Suppressor macrophage treated with lipopolysaccharide for 4 hours (primary cell): ENCODE measurements around the gene OPTC.
"Not testable (repeated sequence)": the region's sequence is repeated elsewhere in the genome, so short reads cannot be mapped to it uniquely, and the experiment has no call there.

ENCODE experiments used
- DNase-seq: peaks from one replicate; pipeline ENCODE4 v3.0.0-alpha.2; 2020

Gene OPTC

DNA sequence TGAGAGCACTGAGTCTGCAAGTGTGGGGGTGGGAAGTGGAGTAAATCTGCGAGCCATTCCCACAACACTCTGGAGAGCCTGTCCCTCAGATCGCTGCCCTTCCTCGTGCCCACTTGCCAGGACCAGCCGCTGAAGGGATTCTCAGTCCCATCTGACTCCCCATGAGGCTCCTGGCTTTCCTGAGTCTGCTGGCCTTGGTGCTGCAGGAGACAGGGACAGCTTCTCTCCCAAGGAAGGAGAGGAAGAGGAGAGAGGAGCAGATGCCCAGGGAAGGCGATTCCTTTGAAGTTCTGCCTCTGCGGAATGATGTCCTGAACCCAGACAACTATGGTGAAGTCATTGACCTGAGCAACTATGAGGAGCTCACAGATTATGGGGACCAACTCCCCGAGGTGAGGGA lies 1.9 kb downstream of the OPTC start:
- DNase-seq = no peak

DNA sequence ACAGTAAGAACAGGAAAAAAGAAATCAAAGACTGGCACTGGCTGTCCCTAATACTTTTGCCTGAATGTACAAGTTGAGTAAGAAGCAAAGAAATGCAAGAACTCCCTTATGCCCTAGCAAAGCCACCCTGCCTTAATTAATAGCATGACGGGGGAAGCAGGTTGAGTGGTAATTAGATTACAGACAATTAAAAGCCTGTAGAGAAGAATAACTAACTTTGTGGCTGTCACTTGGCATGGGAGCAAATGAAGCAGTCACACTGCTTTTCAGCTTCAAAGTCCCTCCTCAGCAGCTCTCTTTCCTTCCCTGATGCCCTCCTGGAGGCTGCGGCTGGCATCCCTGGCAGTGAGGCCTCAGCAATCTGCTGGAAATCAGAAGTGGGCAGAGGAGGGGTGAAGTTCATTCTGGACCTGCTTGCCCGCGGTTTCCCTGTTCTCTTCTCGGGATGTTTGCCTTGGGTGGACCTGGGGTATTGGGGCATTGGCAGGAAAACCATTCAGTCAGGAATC lies 3.4 kb downstream of the OPTC start:
- no peak for DNase-seq

DNA sequence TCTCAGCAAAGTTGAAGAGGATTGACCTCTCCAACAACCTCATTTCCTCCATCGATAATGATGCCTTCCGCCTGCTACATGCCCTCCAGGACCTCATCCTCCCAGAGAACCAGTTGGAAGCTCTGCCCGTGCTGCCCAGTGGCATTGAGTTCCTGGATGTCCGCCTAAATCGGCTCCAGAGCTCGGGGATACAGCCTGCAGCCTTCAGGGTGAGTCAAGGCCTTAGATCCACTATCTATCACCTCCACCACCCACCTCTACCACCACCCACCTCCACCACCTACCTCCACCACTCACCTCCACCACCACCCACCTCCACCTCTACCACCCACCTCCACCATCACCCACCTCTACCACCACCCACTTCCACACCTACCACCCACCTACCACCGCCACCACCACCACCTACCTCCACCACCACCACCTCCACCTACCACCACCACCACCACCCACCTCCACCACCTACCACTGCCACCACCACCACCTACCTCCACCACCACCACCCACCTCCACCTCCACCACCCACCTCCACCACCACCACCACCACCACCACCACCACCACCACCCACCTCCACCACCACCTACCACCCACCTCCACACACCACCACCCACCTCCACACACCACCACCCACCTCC lies 5.8 kb downstream of the OPTC start:
- DNase-seq = no peak

DNA sequence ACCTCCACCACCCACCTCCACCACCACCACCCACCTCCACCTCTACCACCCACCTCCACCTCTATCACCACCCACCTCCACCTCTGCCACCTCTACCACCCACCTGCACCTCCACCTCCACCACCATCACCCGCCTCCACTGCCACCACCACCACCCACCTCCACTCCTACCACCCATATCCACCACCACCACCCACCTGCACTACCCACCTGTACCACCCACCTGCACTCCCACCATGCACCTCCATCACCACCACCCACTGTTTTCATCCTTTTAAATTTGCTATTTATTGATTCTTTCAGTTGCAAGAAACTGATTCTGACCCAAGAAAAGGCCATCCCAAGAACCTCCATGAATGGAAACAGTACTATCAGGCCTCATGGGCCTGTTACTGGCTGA lies 6.3 kb downstream of the OPTC start:
- DNase-seq = no peak

DNA sequence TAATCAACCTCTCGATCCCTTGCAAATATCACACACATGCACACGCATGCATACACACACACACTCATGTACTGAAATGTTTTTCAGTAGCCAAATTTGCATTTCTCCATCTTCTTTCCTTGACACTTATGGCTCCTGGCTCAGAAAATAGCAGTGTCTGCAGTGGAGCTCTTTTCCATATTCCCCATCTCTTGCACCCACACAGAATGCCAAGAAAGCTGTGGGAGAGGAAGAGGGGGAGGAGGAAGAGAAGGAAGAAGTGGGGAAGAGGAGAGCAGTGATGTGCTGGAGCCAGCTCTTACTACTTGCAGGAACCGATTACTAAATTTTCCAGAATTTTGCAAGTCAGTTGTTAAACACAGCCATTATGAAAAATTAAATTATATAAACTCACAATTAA lies 9.9 kb downstream of the OPTC start:
- DNase-seq = no peak

DNA sequence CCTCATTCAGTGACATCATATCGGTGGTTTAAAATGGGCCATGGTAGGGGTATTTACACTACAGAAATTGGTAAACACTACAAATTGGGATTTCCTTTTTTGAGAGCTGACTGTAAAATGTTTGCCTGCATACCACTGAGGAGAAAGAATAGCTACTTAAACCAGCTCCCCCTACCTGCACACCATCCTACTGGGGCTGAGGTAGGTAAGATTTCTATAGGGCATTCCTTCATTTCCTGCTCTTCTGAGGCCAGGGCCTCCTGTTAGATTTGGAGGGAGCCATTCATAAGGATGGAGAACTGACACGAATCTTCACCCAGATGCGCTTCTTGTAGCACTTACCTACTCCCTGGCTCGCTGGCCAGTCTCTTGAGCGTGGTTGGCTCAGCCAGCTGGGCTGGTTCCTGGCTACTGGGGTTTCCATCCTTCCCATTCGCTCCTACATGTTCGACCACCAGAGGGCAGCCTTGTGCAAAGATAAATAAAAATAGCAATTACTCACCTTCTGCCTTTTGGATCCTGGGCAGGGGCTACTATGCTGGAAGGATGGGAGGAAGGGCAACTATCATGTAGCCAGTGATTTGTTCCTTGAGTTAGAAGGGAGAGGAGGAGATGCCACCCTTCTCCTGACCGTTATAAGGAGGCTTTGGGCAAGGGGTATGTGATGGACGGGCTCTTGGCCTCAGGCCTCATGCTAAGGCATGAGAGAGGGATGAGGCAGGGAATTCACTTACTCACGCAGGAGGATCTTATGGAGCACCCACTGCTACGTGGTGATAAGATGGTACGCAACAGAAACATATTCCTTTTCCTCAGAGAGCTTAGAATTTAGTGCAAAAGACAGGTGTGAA lies 10.7 kb downstream of the OPTC start:
- DNase-seq = peak; percentile 89

DNA sequence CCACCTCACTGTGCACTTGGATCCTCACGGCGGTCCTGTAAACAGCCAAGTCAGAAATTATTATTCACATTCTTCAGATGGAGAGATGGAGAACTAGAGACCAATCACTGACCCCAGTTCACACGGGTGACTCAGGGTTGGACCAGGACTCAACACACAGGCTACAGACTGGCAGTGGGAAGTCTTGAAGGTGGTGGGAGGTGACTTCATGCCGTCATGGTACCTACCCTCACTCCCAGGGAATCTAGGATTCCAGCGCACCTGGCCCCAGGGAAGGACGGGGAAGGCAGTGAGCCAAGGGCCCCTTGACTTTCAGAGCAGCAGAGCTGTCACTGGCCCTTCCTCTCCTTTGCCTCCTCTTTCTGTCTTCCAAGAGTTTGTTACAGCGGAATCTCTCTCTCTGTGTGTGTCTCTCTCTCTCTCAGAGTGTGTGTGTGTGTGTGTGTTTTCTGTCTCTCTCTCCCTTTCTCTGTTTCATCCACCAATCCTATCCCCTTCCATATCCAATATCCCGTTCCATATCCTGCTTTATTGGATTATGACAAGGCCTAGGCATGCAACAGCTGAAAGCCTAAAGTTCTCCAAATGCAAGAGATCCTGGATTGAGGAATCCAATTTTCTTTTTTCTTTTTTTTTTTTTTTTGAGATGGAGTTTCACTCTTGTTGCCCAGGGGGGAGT lies 11.7 kb downstream of the OPTC start:
- no peak for DNase-seq

DNA sequence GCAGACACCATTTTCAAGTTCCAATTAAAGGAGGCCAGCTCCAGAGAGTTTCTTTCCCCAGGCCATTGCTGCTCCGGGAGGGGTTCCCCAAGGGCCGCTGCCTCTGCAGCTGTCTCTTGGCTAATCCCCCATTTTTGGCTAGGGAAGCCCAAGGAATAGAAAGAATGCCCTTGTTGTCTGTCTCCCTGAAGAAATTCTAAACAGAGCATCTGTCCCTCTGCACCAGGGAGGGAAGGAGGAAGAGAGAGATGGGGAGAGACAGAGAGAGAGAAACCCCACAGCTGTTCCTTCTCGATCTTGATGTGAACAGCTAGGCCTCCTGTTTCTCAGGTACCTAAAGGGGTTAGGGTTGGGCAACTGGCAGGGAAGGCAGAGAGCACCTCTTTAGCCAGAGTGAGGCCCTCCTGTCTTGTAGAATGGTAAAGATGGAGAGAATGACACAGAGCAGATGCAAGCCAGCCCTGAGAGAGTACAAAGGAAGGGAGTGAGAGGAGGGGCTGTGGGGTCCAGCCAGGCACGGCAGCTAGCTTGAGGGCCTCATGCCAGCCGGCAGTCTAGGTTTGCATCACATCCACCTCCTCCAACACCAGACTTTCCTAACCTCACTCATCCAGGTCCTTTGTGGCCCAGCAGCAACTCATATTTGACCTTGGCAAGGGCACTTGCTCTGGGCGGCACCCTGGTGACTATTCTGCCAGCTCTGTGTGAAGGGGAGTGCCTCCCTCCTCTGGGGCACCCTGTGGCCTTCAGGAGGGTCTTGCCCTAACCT lies 13.1 kb downstream of the OPTC start:
- no peak for DNase-seq

DNA sequence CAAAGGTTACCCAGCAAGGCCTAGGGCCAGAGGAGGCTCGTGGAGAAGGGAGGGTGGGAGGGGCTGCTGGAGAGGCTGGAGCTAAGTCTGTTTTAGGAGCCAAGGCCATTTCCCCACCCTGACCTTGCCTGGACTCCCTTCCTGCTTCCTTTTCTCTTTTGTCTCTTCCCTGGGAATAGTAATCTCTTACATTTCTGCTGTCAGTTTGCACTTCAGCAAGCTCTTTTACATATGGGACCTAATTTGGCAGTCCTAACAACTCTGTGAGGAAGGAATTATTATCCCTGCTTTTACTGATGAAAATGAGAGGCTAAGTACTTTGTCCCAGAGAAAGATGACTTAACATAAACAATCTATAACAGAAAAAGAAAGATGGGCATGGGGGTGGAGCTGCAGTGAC lies 13.8 kb downstream of the OPTC start:
- DNase-seq = no peak

DNA sequence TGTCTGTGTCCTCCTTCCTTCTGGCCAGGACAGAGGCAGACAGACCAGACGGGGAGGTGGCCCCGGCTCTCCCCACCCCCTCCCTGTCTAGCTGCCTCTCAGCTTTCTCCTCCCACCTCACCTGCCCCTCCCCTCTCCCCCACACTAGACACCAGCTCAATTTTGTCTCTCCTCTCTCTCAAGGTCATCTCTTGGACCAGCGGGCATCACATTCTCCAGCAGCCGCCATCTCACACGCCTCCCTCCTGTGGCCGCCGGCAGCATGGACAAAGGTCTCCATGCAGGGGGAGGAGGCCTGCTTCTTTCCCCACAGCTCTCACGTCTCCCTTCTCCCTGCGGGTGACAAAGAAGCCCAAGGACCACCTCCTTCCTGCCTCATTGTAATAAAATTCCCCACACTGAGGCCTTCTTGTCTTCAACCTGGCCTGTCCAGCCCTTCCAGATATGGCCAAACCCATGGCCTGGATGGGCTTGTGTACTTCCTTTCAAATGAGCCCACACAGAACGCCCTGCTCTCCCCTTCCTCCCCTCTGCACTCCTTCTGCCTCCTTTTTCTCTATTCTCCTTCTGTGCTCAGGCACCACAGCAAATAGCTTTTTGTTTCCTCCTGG lies 14.6 kb downstream of the OPTC start:
- DNase-seq = no peak

DNA sequence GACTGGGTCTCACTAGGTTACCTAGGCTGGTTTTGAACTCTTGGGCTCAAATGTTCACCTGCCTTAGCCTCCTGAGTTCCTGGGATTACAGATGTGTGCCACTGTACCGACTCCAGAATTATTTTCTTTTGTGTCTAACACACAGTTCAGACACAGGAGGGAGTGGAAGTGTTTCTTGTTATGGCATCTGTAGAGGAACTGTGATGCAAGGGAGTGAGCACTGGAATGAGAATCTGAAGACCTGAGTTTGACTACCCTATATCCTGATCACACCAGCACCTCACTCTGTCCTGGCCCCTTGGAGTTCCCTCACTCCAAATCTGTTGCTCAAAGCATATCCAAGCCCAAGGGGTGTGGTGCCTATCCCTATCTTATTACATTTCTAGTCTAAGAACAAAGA lies 15.2 kb downstream of the OPTC start:
- DNase-seq = no peak

DNA sequence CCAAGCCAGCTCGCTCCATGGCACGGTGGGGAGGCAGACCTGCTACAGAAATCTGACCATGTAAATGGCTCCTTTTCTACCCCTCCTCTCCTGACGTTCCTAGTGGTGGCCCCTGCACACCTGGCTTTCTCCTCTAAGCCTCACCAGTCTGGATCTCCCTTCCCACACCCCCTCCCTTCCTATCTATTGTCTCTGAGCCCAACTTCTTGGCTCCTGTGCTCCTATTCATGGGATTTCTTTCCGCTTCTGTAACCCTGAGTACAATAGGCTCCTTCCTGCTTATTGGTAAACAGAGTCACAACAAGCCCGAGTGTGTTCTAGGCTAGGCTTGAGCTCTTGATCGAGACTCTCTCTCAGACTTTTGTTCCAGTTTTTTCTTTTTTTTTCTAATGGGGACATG lies 17.6 kb downstream of the OPTC start:
- DNase-seq = no peak

DNA sequence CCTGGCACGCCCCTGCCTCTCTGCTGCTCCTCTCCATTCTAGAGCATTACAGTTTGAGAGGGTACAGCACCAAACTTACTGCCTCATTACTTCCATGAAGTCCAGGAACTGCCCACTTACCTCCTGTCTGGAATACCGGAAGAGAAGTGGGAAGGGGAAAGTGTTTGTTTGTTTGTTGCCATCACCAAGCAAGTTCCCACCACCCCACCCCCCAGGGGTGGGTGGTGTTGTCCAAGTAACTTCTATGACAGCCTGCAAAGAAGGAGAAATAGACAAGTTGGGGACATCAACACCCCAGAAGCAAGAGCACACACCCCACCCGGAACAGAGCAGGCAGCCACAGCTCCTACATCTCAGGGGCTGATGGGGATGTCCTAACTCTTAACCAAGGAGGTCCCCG lies 18.0 kb downstream of the OPTC start:
- no peak for DNase-seq

DNA sequence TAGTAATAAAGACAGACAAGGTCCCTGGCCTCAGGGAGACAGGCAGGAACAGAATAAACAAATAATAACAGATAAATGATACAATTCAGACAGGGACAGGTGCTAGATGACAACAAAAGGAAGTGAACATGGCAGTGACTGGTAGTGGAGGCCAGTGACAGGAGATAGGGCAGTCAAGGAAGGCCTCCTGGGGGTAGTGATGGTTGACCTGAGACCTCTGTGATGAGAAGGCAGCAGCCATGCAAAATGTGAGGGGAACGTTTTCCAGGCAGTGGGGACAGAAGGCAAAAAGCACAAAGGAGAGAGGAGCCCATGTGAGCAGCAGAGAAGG lies 18.5 kb downstream of the OPTC start:
- DNase-seq = no peak

DNA sequence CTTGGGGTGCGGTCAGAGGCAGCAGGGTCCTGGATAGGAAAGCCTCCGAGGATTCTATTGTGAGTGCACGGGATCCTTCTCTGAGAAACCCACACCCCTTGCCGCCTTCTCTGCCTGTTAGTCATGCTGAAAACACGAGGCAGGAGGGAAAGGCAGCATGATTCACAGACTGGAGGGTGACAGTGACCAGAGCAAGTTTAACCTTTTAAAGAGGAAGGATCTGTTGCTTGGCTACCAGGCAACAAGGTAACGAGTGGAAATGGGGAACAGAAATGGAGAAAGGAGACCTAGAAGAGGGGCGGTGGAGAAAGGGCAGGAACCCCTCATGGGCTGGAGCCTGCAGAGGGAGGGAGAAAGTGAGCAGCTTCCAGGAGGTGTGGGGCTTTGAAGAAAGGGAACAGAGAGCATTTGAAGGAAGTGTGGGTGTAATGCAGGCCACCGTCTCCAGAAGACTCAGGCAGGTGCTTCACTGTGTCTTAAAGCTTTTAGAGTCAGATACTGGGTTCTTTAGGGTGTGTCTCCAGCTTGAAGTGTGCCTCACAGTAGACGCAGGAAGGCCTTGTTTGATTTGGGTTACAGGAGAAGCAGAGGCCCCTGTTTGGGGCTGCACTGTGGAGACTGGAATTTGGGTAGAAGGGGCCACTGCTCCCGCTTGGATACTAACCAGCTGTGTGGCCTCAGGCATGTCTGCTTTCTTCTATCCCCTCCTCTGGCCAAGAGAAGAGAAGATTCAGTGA lies 19.1 kb downstream of the OPTC start:
- DNase-seq = peak; percentile 94

DNA sequence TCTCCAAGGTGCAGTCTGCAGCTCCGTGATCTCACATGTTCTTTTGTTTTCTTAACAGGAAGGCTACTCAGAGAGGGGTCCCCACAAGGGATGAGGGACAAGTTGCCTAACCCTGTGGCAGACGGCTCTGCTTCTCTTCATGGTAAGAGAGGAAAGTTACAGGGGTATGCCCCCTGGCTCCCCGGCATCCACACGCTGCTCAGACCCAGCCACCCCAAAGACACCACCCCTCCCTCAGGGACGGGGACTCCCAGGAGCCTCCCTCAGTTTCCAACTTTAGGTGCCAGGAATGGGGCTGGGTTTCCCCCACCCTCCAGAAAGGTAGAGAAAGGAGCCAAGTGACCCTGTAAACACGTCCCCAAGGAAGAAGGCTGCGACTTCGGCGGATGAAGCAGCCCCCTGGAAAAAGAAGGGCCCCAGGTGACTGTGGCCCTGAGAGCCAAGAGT lies 19.7 kb downstream of the OPTC start:
- DNase-seq = no peak

DNA sequence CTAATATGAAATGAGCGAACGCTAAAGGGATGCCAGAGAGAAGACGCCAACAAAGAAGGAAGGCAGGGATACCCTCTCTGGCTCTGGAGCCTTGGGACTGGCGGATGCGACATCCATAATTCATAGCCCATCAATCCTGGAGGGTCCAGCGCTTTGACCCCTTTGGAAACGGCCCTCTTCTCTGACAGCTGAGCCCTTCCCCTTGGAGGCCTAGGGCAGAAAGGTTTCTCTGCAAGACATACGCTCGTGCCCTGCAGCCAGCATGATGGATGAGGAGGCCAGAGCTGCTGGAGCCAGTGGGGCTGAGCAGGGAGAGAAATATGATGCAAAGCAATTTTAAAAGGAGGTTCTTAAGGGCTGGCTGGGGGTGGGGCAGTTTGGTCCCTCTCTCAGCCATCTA lies 22.2 kb downstream of the OPTC start:
- no peak for DNase-seq

DNA sequence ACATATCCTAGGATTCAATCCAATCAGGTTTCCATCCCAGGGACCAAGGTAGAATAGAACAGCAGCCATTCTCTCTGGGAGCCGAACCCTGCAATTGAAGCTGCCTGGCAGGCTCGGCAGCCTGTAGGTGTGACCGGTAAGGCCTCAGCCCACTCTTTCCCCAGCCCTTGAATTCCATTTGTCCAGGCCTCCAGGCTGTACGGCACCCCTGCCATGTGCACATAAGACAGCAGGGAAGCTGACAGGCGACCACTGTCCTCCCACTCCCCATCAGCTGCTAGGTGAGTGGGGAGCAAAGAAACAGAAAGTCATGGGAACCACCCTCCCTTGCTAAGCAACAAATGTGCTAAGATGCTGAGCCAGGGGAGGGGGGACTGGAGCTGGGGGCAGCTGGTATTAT lies 23.0 kb downstream of the OPTC start:
- no peak for DNase-seq

DNA sequence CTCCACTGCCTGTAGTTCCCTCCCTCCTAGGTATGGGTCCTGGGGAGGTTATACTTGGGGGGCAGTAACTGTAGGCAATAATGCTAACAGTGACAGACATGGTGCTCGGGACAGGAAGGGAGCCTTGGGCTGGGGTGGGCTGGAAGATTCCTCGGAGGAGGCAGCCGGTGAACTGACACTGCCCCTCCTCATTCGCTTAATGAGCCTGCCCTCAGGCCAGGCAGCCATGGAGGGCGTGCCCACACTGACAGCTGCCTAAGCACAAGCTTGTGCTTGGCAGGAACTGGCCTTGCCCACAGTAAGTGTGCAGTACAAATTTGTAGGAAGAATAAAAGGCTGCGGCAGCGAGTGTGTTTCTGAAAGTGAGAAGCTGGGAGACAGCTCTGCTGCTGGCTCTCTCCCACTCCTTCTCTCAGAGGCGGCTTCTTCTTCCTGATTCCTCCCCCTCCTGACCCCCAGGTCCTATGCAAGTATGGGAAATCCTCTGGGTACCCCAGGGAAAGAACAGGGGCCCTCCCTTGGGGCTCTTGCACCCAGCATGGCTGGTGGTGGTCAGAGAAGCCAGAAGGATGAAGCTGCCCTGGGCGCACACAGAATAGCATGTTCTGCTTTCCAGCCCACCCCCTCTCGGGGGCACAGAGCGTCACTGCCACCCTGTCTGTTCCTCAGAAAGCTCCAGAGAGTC lies 23.6 kb downstream of the OPTC start:
- no peak for DNase-seq

DNA sequence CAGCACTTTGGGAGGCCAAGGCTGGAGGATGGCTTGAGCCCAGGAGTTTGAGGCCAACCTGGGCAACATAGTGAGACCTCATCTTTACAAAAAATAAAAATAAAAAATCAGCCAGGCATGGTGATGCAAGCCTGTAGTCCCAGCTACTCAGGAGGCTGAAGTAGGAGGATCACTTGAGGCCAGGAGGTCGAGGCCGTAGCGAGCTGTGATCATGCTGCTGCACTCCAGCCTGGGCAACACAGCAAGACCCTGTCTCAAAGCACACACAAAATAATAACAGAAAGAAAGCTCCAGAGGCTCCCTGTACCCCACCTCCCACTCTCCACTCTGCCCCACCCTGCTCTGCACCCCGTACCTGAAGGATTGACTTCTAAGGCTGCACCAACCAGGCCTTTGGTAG lies 24.2 kb downstream of the OPTC start:
- DNase-seq = not testable (repeated sequence)

DNA sequence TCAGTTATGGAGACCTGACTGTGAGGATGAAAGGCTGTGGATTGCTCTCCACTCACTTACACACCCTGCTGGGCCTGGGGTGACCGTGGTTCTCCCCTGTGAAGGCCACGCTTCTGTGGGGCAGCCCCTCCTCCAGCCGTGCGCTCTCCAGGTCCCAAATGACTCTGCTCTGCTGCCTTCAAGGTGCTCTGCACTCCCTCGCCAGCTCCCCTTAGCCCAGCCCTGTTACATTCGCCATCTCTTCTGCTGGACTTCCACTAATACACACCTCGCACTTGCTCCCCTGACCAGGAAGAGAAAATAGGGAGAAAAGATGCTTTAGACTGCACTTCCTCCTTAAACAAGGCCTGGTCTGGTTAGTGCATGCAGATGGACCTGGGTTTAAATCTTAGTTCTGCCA lies 24.6 kb downstream of the OPTC start:
- no peak for DNase-seq
